Mesothelial cell of epicardium (in vitro differentiated cells): ENCODE results near the gene PALLD. TPM values are rescaled to one million over a fixed set of nuclear protein-coding genes. Genes with fewer than 3 reads are reported as not detected.
A peak's percentile ranks its signal among the peaks of the same experiment; 100 is the strongest.

ENCODE experiments used
- DNase-seq, 2 experiments: peaks; one replicate each; pipeline ENCODE4 v3.0.0; 2021; ENCODE audit warnings: low spot score in 2 of 2; ENCODE audit not compliant: unreplicated experiment in 2 of 2
- H3K27ac Mint-ChIP-seq: 2 replicates; pipeline ENCODE4 v1.8.0; 2021; ENCODE audit warnings: mixed read lengths
- H3K27me3 Mint-ChIP-seq: 2 replicates; pipeline ENCODE4 v1.8.0; 2021; ENCODE audit warnings: low read depth, mixed read lengths
- H3K36me3 Mint-ChIP-seq: 2 replicates; pipeline ENCODE4 v1.8.0; 2021; ENCODE audit warnings: mixed read lengths
- H3K4me1 Mint-ChIP-seq: 2 replicates; pipeline ENCODE4 v1.8.0; 2021; ENCODE audit warnings: mixed read lengths
- H3K4me3 Mint-ChIP-seq: 2 replicates; pipeline ENCODE4 v1.8.0; 2021; ENCODE audit warnings: mild to moderate bottlenecking, moderate library complexity, mixed read lengths
- H3K9me3 Mint-ChIP-seq: 2 replicates; pipeline ENCODE4 v1.8.0; 2021; ENCODE audit warnings: mixed read lengths
- total RNA-seq: library from RNA; stranded (reverse); gene quantifications from 3 replicates; pipeline ENCODE4 v1.2.1, GENCODE V29; 2021
- TF ChIP-seq, protein P1 (sequence below): fragments of 200-600 bp; sonication (generic); IDR thresholded peaks from one replicate; pipeline ENCODE4 v1.5.0; 2021; ENCODE audit warnings: antibody characterized with exemption; ENCODE audit not compliant: unreplicated experiment

Gene PALLD
- total RNA-seq, 1 donor from 2014 or later = 158 TPM

DNA sequence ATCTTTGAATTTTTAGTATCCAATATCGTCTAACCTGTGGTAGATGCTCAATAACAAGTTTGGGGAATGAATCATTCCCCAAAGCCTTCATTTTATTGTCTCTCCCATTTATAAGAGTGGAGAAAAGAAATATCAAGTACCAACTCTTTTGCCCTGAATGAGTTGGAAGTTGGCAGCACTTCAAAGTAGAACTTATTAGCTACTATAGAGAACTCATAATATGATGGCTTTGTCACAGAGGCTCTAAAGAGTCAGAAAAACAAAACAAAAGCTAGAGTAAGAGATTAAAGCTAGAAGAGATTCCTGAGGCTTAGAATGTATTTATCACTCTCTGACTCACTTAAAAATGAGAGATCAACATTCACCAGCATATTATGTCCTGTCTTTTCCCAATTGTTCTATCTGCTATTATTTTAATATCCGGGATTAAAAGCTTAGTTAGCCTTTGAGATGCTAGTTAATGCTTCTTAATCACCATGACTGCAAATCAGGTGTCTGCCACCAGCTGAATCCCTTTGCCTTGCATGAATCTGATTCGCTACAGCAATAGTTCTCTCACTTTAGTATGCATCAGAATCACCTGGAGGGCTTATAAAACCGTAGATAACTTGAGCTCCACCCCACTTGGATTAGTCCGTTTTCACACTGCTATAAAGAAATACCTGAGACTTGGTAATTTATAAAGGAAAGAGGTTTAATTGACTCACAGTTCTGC is 77.9 kb downstream of the PALLD start:
- peaks cover under 1% of the 10 kb centered on the region for H3K9me3 Mint-ChIP-seq
- no peak for DNase-seq

DNA sequence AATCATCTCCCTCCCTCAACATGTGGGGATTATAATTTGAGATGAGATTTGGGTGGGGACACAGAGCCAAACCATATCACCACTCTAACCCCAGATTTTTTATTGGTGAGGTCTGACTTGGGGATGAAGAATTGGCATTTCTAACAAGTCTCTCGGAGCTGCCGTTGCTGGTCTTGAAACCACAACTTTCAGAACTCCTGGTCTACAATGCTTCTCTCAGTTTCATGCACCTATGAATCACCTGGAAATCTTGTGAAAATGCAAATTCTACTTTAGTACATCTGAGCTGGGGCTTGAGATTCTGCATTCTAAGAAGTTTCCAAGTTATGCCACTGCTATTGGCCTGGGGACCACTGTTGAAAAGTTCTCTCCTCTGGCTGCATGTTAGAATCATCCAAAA is 78.6 kb downstream of the PALLD start:
- H3K9me3 Mint-ChIP-seq = peaks cover 5% of the 10 kb centered on the region
- TF ChIP-seq, protein P1, sequence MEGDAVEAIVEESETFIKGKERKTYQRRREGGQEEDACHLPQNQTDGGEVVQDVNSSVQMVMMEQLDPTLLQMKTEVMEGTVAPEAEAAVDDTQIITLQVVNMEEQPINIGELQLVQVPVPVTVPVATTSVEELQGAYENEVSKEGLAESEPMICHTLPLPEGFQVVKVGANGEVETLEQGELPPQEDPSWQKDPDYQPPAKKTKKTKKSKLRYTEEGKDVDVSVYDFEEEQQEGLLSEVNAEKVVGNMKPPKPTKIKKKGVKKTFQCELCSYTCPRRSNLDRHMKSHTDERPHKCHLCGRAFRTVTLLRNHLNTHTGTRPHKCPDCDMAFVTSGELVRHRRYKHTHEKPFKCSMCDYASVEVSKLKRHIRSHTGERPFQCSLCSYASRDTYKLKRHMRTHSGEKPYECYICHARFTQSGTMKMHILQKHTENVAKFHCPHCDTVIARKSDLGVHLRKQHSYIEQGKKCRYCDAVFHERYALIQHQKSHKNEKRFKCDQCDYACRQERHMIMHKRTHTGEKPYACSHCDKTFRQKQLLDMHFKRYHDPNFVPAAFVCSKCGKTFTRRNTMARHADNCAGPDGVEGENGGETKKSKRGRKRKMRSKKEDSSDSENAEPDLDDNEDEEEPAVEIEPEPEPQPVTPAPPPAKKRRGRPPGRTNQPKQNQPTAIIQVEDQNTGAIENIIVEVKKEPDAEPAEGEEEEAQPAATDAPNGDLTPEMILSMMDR = no peak
- no peak overlapping the region for H3K27ac Mint-ChIP-seq
- H3K36me3 Mint-ChIP-seq = no peaks in the 10 kb centered on the region
- H3K27me3 Mint-ChIP-seq = no peaks in the 10 kb centered on the region
- H3K4me3 Mint-ChIP-seq = no peak overlapping the region
- no peak for DNase-seq
- H3K4me1 Mint-ChIP-seq = peaks cover 20% of the 10 kb centered on the region

More for the DNA sequence above, 77.9 kb downstream of the PALLD start:
- TF ChIP-seq, protein P1 = no peak
- Mint-ChIP-seq H3K27me3 (no peaks in the 10 kb centered on the region), H3K36me3 (no peaks in the 10 kb centered on the region), H3K27ac (peak overlapping the region; percentile 24), H3K4me1 (peaks cover 24% of the 10 kb centered on the region), H3K4me3 (no peak overlapping the region)

DNA sequence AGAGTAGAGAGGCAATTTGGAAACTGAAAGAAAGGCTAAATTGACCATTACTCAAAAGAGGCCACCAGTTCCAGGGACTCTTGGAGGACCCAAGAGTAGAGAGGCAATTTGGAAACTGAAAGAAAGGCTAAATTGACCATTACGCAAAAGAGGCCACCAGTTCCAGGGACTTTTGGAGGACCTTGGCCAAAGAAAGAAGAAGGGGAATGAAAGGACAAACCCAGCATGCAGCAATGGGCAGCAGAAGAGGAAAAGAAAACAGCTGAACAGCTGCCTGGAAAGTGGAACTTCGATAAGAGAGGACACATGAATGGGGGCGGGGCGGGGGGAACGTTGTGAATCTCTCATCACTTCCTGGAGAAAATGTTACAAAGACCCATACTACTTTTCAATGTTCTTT is 80.8 kb downstream of the PALLD start:
- Mint-ChIP-seq H3K4me3 (no peak overlapping the region), H3K27ac (no peak overlapping the region), H3K27me3 (no peaks in the 10 kb centered on the region), H3K36me3 (peaks cover 5% of the 10 kb centered on the region), H3K4me1 (peaks cover 15% of the 10 kb centered on the region), H3K9me3 (peaks cover 26% of the 10 kb centered on the region)
- no peak for DNase-seq
- TF ChIP-seq, protein P1 = no peak

DNA sequence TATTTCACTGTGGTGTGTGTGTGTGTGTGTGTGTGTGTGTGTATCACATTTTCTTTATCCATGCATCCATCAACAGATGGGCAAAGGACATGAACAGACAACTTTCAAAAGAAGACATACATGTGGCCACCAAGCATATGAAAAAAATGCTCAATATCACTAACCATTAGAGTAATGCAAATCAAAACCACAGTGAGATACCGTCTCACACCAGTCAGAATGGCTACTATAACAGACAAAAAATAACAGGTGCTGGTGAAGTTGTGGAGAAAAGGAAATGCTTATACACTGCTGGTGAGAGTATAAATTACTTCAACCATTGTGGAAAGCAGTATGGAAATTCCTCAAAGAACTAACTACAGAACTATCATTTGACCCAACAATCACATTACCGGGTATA is 83.4 kb downstream of the PALLD start:
- Mint-ChIP-seq H3K4me1 (peaks cover 2% of the 10 kb centered on the region), H3K27ac (no peak overlapping the region), H3K9me3 (peaks cover 27% of the 10 kb centered on the region), H3K36me3 (peaks cover 5% of the 10 kb centered on the region), H3K27me3 (no peaks in the 10 kb centered on the region), H3K4me3 (no peak overlapping the region)
- no peak for DNase-seq
- TF ChIP-seq, protein P1 = no peak

DNA sequence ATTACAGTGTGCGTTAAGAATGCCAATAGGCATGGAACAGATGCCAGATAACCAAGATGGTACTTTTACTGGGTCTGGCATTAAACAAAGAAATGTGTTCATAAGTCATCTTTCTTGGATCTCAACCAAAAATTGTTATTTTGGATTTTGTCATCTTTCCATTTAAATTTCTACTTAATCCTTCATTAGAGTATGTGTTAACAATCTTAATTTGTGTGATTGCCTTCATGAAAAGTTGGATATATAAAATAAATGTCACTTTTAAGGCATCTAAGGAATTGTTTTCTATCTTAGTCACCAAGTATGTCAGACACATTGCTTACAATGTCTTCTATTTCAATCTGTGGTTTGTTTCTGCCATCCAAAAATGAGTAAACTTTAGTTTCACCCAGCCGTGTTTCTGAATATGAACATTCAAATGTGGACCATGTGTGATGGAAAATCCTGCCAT is 87.5 kb downstream of the PALLD start:
- H3K4me3 Mint-ChIP-seq = no peak overlapping the region
- H3K27me3 Mint-ChIP-seq = no peaks in the 10 kb centered on the region
- peaks cover 5% of the 10 kb centered on the region for H3K36me3 Mint-ChIP-seq
- DNase-seq = no peak
- peaks cover 38% of the 10 kb centered on the region for H3K4me1 Mint-ChIP-seq
- TF ChIP-seq, protein P1 = no peak
- H3K27ac Mint-ChIP-seq = no peak overlapping the region
- H3K9me3 Mint-ChIP-seq = peaks cover 27% of the 10 kb centered on the region
